Measurements from ENCODE around the gene PCAT6. TPM values are rescaled to one million over a fixed set of nuclear protein-coding genes. Genes with fewer than 3 reads are reported as not detected.

Gene PCAT6
- total and polyA plus RNA-seq, 2 of the 8 experiments (the other 6 are each of a cell fraction or from before 2014, with no cell fraction given) = 4.6 to 14.7 TPM

DNA sequence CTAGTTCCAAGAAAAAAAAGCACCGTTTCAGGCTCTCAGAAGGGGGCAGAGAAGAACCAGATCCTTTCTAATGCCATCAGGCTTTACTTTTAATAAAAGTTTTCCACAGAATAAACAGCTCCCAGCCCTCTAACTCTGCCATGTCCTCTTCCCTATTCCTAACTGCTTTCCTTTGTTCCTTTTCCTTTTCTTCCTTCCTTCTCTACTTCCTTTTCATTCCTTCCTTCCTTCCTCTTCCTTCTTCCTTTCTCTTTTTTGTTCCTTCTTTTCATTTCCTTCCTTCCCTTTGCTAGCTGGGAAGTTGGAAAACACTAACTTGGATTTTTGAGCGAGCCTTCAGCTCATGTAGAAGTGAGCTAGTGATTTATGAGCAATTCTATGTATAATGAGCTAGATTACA, 48.7 kb upstream of the PCAT6 start (continued):
- TF ChIP-seq CBX8 (IDR thresholded peaks at IDR 0.05; ENCODE audit: borderline replicate concordance, low read depth, low read length) (no peak), CREB1 (IDR thresholded peaks at IDR 0.05) (no peak)
